Gastroesophageal sphincter (tissue), 3 donors: ENCODE results near the gene EPHA6.

Experiments
- CTCF ChIP-seq, 4 experiments: fragments of 200-600 bp in 2 of 4; fragments of 450-650 bp in 2 of 4; sonication (generic) in 1 of 4; IDR thresholded peaks; one replicate each; pipeline ENCODE4 v1.5.1; 2017 to 2019; ENCODE audit warnings: antibody characterized with exemption in 4 of 4, mild to moderate bottlenecking in 2 of 4, moderate library complexity in 2 of 4
- EP300 ChIP-seq: sonication (generic); formaldehyde crosslinking; IDR thresholded peaks from one replicate; pipeline ENCODE4 v1.6.1; 2017; ENCODE audit warnings: antibody characterized with exemption, mild to moderate bottlenecking
- POLR2A ChIP-seq, 2 donors: fragments of 450-650 bp; IDR thresholded peaks; one replicate each; pipeline ENCODE4 v1.6.1; 2017; ENCODE audit warnings: antibody characterized with exemption in 2 of 2, mild to moderate bottlenecking in 2 of 2, moderate library complexity in 1 of 2

GRCh38 chr3:96970211-96970610 is 155.8 kb downstream of the EPHA6 start:
- TF ChIP-seq CTCF (IDR thresholded peaks at IDR 0.05) (no peak), POLR2A (IDR thresholded peaks at IDR 0.05) (no peak), EP300 (no peak)
